WERI-Rb-1 (cell line): ENCODE measurements around the gene ROPN1B.
"Not testable (repeated sequence)": the region's sequence is repeated elsewhere in the genome, so short reads cannot be mapped to it uniquely, and the experiment has no call there.

ENCODE experiments used
- DNase-seq: peaks from one replicate; pipeline ENCODE4 v3.0.0-alpha.2; 2020
- H3K27ac ChIP-seq: fragments of 250-450 bp; sonication (Bioruptor Pico); 2 replicates; pipeline ENCODE4 v1.5.1; 2020; ENCODE audit warnings: mild to moderate bottlenecking, moderate library complexity
- H3K27me3 ChIP-seq: fragments of 250-450 bp; sonication (Bioruptor Pico); 2 replicates; pipeline ENCODE4 v1.5.1; 2021; ENCODE audit warnings: mild to moderate bottlenecking, low read depth, moderate library complexity; ENCODE audit not compliant: insufficient read depth, severe bottlenecking
- H3K36me3 ChIP-seq: fragments of 250-450 bp; sonication (Bioruptor Pico); 2 replicates; pipeline ENCODE4 v1.5.1; 2020; ENCODE audit warnings: mild to moderate bottlenecking, moderate library complexity
- H3K4me3 ChIP-seq: 2 replicates; pipeline ENCODE4 v1.5.1; 2011; ENCODE audit warnings: low read depth, mild to moderate bottlenecking, control low read depth, low read length
- H3K9me3 ChIP-seq: fragments of 250-450 bp; sonication (Bioruptor Pico); 2 replicates; pipeline ENCODE4 v1.5.1; 2021; ENCODE audit warnings: mild to moderate bottlenecking, moderate library complexity; ENCODE audit not compliant: severe bottlenecking
- CTCF ChIP-seq: IDR thresholded peaks from 2 replicates; pipeline ENCODE4 v1.5.1; 2011; ENCODE audit warnings: low read depth, mild to moderate bottlenecking, control low read depth, inconsistent platforms, low read length

ROPN1B gene

DNA sequence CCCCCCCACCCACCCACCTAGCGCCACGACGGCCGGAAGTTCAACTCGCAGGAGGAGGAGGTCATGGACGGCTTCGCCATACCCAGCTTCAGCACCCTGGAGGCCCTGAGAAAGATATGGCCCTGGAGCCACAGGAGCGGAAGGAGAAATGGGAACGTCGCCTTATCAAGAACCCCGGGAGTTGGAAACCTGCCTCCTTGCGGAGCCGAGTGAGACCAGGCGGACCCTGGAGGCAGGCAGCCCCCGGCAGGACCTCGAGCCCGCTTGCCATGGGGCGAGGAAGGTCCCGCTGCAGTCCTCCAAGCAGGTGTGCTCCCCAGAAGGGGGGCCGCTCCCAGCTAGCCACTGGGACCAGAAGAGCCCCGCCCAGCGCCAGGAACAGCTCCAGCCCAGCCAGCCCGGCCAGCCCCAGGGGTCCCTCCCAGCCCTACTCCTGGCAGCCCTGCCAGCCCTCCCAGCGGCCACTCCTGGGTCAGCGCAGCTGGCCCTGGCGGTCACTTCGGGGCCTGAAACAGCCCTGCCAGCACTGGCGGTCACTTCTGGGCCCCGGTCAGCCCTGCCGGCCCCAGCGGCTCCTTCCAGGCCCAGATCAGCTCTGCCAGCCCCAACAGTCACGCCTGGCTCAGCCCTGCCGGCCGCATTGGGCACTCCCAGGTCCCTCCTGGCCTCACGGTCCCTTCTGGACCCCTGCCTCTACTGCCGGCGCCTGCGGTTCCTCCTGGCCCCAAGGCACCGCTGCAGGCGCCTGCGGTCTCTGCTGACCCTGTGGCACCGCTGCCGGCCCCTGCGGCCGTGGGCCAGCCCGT, 10.3 kb upstream of the ROPN1B start:
- DNase-seq = no peak
- Histone ChIP-seq H3K9me3 (no peaks in the 10 kb centered on the region), H3K27ac (no peak overlapping the region), H3K36me3 (no peaks in the 10 kb centered on the region), H3K4me3 (no peak overlapping the region), H3K27me3 (no peaks in the 10 kb centered on the region)
- TF ChIP-seq CTCF = no peak

DNA sequence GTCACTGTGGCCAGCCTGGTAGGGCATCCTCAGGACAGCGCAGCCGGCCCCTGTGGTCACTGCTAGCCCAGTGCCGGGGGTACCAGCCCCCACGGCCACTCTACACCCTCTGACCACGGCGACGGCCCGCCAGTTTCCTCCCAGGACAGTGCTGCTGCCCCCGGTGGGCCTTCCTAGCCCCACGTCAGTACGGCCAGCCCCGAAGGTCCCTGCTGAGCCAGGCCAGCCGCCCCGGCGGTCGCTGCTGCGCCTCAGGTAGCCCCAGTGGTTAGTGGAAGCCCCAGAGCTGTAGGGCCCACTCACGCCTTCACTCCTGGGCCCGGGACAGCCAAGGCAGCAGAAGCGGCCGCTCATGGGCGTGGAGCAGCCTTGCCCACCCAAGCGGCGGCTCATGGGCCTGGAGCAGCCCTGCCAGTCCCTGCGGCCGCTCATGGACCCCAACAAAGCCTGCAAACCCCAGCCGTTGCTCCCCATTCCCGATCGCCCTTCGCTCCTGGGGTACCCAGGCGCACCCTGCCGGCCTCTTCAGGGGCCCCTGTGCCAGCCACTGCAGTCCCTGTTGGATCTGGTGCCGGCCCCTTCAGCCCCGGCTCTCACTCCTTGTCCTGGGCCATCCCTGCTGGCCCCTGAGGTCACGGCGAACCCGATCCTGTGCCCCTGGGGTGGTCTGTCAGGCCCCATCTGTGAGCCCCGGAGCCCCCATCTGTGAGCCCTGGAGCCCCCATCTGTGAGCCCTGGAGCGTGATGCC, 9.5 kb upstream of the ROPN1B start:
- Histone ChIP-seq H3K36me3 (no peaks in the 10 kb centered on the region), H3K27me3 (no peaks in the 10 kb centered on the region), H3K9me3 (no peaks in the 10 kb centered on the region), H3K27ac (no peak overlapping the region), H3K4me3 (no peak overlapping the region)
- 0 out of 2 replicates have a peak, but pooled peaks have one; percentile 4 for TF ChIP-seq CTCF
- DNase-seq = no peak

DNA sequence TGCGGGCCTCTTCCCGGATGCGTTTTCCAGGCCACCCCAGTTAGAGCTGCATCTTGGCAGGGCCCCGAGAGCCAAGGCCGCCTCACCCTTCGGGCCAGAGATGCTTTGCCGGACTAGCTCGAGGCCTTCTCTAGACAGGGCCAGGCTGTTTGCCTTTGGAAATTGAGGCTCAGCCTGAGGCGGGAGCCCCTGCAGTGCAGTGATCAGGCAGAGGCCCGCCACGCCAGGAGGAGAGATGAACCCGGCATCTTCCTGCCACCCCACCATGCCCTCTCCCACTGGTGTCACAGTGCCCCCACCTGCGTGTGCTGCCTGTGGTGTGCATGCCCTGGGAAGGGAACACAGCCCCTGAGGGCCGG, 8.9 kb upstream of the ROPN1B start:
- H3K4me3 ChIP-seq = no peak overlapping the region
- TF ChIP-seq CTCF = no peak
- H3K36me3 ChIP-seq = no peaks in the 10 kb centered on the region
- H3K9me3 ChIP-seq = no peaks in the 10 kb centered on the region
- DNase-seq = no peak
- no peak overlapping the region for H3K27ac ChIP-seq
- no peaks in the 10 kb centered on the region for H3K27me3 ChIP-seq

DNA sequence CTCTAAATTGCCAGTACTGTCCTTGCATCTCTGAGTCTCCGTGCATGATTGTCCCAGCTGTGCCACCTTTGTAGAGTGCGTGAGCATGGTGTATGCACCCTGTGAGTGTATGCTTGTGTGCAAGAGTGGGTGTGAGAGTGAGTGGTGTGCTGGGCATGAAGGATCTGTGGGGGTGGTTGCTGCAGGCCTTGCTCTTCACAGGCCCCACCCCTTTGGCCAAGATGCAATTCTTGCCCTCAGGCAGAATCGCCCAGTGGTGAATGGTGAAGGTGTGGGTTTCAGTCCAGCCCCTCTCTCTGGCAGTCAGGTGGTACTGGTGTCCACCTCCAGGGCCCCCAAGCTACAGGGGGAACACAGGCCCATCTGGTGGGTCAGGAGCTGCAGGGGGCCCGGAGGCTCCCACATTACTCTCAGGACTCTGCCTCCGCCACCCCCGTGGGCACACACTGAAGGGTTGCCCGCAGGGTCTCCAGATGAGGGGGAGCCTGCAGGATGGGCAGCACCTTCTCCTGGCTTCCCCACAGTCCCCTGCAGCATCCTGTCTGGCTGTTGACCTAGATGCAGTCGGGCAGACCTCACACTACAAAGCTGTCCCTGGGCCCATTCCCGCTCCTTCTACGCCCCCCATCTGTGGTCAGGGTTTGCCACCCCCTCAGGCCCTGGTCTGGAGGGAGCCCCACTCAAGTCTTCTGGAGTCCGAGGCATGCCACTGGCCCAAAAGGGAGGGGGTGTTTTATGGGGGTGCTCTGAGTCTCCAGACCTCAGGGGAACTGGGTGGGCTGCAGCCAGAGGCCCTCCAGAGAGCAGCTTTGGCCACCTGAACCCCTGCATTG, 8.3 kb upstream of the ROPN1B start:
- Histone ChIP-seq H3K36me3 (no peaks in the 10 kb centered on the region), H3K4me3 (no peak overlapping the region), H3K9me3 (no peaks in the 10 kb centered on the region), H3K27ac (no peak overlapping the region), H3K27me3 (no peaks in the 10 kb centered on the region)
- no peak for TF ChIP-seq CTCF
- DNase-seq = no peak

- Histone ChIP-seq H3K27ac (no peak overlapping the region), H3K27me3 (no peaks in the 10 kb centered on the region), H3K4me3 (no peak overlapping the region), H3K36me3 (no peaks in the 10 kb centered on the region), H3K9me3 (no peaks in the 10 kb centered on the region)
- no peak for DNase-seq
- TF ChIP-seq CTCF = no peak
These were observed 7.7 kb upstream of the ROPN1B start for GRCh38 chr3:125961289-125961589.

- H3K36me3 ChIP-seq, H3K27ac ChIP-seq, H3K27me3 ChIP-seq: not testable (repeated sequence)
These were observed 5.1 kb upstream of the ROPN1B start for GRCh38 chr3:125963834-125964233.

More at GRCh38 chr3:125963834-125964233, 5.1 kb upstream of the ROPN1B start:
- not testable (repeated sequence) for H3K4me3 ChIP-seq, DNase-seq, H3K9me3 ChIP-seq
